Skeletal muscle tissue (tissue), 4 donors: Measurements from ENCODE around the gene PRR35. TPM values are rescaled to one million over a fixed set of nuclear protein-coding genes. Genes with fewer than 3 reads are reported as not detected.
A peak's percentile ranks its signal among the peaks of the same experiment; 100 is the strongest.

ENCODE experiments used
- H3K27ac ChIP-seq: one replicate; pipeline ENCODE4 v1.7.0; 2013; ENCODE audit warnings: mild to moderate bottlenecking, low read depth, low read length, inconsistent platforms
- H3K27me3 ChIP-seq, 3 donors: one replicate each; pipeline ENCODE4 v1.7.0; 2013; ENCODE audit warnings: low read length in 3 of 3; ENCODE audit not compliant: control insufficient read depth in 3 of 3, insufficient read depth in 3 of 3
- H3K36me3 ChIP-seq, 3 donors: one replicate each; pipeline ENCODE4 v1.7.0; 2013; ENCODE audit warnings: low read length in 3 of 3; ENCODE audit not compliant: control insufficient read depth in 3 of 3, insufficient read depth in 3 of 3
- H3K4me1 ChIP-seq, 3 donors: one replicate each; pipeline ENCODE4 v1.7.0; 2013; ENCODE audit warnings: low read length in 3 of 3, mild to moderate bottlenecking in 3 of 3; ENCODE audit not compliant: control insufficient read depth in 3 of 3, insufficient read depth in 3 of 3
- H3K4me3 ChIP-seq, 3 donors: one replicate each; pipeline ENCODE4 v1.7.0; 2013; ENCODE audit warnings: low read length in 3 of 3
- H3K9ac ChIP-seq, 3 donors: one replicate each; pipeline ENCODE4 v1.7.0; 2013; ENCODE audit warnings: low read length in 3 of 3, mild to moderate bottlenecking in 3 of 3, moderate library complexity in 2 of 3, low read depth in 1 of 3
- H3K9me3 ChIP-seq, 3 donors: one replicate each; pipeline ENCODE4 v1.7.0; 2013; ENCODE audit warnings: low read length in 3 of 3; ENCODE audit not compliant: control insufficient read depth in 3 of 3
- total RNA-seq: library from RNA; depleted of rRNA; stranded (reverse); fragments of >200 nt; gene quantifications from one replicate; pipeline ENCODE4 v1.2.3, GENCODE V29; 2014
- donor health status: Osteomylitis.

The PRR35 gene
- total RNA-seq, 1 donor from 2014 or later = not detected

DNA sequence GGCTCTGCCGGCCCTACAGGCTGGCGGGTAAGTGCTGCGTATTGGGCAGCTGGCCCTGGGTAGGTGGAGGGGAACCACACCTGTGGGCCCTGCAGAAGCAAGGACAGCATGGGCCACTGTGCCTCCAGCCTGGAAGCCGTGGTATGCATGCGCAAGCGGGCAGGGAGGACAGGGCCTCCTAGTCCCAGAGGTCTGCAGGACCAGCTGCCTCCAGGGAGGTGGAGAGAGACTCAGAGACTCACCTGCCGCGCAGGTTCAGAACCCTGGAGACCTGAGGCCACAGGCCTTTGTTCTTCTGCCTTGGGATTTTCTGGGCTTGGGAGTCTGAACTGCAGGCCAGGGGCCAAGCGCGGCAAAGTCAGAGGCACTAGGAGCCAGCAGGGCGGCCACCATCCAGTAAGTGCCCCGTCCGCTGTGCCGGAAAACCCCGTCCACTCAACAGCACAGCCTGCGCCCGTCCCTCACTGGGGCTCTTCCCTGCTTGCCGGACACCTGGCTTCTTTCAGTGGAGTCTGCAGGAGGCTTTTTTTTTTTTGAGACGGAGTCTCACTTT is 20.8 kb downstream of the PRR35 start:
- peaks cover 0 to 5% (median 0%) of the 10 kb centered on the region in 3 donors for H3K27me3 ChIP-seq
- no peak overlapping the region for H3K9ac ChIP-seq
- H3K4me1 ChIP-seq = peaks cover 8 to 22% (median 20%) of the 10 kb centered on the region in 3 donors
- no peak overlapping the region for H3K27ac ChIP-seq
- H3K4me3 ChIP-seq = no peak overlapping the region
- no peaks in the 10 kb centered on the region for H3K9me3 ChIP-seq
- peaks cover 0 to 9% (median 3%) of the 10 kb centered on the region in 3 donors for H3K36me3 ChIP-seq

DNA sequence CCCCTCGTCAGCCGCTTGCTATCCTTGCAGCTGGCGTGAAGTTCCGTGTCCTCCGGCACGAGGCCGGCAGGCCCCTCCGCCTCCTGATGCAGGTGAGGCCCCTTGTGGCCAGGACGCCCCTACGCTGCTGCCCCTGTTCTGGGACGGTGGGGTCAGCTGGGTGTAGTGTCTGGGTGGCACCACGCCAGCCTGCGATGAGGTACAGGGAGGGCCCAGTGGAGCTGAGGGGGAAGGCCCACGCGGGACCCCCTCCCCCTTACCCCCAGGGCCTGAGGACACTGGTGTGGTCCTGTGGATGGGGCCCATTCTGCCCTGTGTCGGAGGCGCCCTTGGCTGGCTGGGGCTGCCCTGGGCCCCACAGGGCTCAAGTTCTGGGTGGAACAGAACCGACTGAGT is 22.0 kb downstream of the PRR35 start:
- no peak overlapping the region for H3K27ac ChIP-seq
- H3K27me3 ChIP-seq = peaks cover 0 to 5% (median 0%) of the 10 kb centered on the region in 3 donors
- peaks cover 0 to 9% (median 2%) of the 10 kb centered on the region in 3 donors for H3K36me3 ChIP-seq
- H3K4me1 ChIP-seq = peaks cover 20 to 34% (median 32%) of the 10 kb centered on the region in 3 donors
- H3K4me3 ChIP-seq = no peak overlapping the region
- no peak overlapping the region for H3K9ac ChIP-seq
- no peaks in the 10 kb centered on the region for H3K9me3 ChIP-seq

DNA sequence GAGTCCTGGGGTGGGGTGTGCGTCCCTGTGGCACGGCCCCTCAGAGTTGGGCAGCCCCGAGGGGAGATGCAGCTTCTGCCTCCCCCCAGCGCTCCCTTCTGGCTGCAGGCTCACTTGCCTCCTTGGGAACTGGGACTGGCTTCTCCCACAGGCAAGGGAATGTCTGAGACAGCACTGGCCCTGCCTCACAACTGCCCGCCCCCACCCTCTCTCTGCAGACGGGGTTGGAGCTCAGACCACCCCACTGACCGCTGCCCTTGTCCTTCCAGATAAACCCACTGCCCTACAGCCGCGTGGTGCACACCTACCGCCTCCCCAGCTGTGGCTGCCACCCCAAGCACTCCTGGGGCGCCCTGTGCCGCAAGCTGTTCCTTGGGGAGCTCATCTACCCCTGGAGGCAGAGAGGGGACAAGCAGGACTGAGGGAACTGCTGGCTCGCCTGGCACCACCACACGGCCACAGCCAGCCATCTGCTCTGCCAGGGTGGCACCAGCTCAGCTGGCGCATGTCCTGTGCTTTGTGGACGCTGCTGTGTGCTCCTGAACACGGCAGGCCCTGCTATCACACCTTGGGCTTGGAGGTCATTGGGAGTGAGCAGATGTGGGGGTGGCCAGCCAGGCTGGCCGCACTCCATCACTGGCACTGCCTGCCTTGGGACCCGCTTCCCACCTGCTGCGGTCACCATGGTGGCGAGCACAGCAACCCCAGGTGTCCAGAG is 22.6 kb downstream of the PRR35 start:
- Histone ChIP-seq H3K9me3 (no peaks in the 10 kb centered on the region), H3K36me3 (peaks cover 0 to 9% (median 2%) of the 10 kb centered on the region in 3 donors), H3K4me3 (no peak overlapping the region), H3K4me1 (peaks cover 25 to 40% (median 37%) of the 10 kb centered on the region in 3 donors), H3K9ac (peak overlapping the region in 1 of 3 donors; percentile 25), H3K27me3 (peaks cover 0 to 5% (median 0%) of the 10 kb centered on the region in 3 donors), H3K27ac (no peak overlapping the region)

DNA sequence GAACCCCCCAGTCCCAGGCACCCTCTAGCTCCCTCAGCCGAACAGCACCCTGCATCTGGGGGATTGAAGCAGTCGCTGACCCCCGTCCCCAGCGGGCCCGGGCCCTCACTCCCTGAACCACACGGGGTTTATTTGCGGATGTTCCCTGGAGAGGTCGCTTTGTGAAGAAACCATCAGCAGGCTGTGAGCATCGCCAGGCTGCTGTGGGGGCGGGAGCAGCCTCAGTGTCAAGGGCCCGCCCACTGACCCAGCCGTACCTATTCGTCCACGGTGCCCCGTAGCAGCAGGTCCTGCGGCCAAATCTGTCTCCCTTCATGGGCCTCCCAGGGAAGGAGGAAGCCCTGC is 23.2 kb downstream of the PRR35 start:
- Histone ChIP-seq H3K9me3 (no peaks in the 10 kb centered on the region), H3K27ac (no peak overlapping the region), H3K4me1 (peaks cover 32 to 46% (median 43%) of the 10 kb centered on the region in 3 donors), H3K36me3 (peaks cover 0 to 9% (median 2%) of the 10 kb centered on the region in 3 donors), H3K9ac (peak overlapping the region in 1 of 3 donors; percentile 25), H3K27me3 (peaks cover 0 to 5% (median 0%) of the 10 kb centered on the region in 3 donors), H3K4me3 (no peak overlapping the region)

DNA sequence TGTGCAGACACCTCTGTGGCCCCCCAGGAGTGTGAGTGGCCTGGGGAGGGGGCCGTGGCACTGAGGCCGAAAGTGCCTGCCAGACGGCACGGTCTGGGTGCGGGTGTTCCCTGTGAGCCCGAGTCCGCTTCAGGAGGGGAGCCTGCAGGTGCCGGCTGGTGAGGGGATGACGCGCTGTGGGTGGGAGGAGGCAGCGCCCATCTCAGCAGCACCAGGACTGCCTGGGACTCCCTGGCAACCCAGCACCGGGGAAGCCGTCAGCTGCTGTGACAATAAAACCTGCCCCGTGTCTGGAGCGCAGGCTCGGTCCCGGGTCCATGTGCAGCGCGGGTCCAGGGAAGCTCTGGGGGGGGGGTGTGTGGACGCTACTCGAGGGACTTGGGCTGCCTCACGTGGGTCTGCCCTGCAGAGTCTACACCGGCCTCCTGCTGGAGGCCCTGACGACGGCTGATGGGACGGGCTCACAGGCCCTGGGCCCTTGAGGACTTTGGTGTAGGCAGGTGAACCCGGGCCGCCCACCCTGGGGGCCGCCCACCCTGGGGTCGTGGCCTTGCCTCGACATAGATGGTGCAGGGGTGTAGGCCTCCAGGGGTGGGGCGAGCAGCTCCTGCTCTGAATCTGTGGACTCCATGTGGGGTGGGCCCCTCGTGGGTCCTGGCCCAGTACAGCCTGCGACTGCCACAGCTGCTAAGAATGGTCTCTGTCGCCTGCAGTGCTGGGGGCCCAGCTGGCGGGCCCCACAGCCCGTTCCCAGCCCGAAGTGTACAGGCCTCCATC is 23.8 kb downstream of the PRR35 start:
- Histone ChIP-seq H3K36me3 (peaks cover 0 to 9% (median 2%) of the 10 kb centered on the region in 3 donors), H3K27ac (no peak overlapping the region), H3K4me1 (peaks cover 32 to 50% (median 44%) of the 10 kb centered on the region in 3 donors), H3K4me3 (no peak overlapping the region), H3K9ac (no peak overlapping the region), H3K27me3 (peaks cover 0 to 5% (median 0%) of the 10 kb centered on the region in 3 donors), H3K9me3 (no peaks in the 10 kb centered on the region)

DNA sequence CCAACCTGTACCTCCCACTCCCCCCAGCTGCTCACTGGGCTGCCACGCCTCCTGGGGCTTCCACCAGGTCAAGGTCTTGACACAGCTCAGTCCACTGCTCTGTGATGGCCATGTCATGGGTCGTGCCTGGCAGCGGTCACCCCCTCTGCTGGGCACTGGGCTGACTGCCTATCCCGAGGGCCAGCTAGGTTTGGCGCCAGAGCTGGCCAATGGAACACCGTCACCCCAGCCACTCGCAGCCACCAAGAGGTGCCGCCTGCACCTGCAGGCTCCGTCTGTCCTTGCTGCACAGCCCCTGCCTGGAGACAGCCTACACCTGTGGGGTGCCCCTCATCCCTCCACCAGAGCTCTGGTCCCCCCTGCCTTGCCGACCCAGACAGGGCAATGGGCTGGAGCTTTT is 25.2 kb downstream of the PRR35 start:
- H3K4me3 ChIP-seq = no peak overlapping the region
- H3K36me3 ChIP-seq = peaks cover 0 to 5% (median 4%) of the 10 kb centered on the region in 3 donors
- H3K9ac ChIP-seq = peak overlapping the region in 2 of 3 donors; percentile 16 to 30
- peaks cover 0 to 5% (median 0%) of the 10 kb centered on the region in 3 donors for H3K27me3 ChIP-seq
- peaks cover 32 to 52% (median 44%) of the 10 kb centered on the region in 3 donors for H3K4me1 ChIP-seq
- no peak overlapping the region for H3K27ac ChIP-seq
- H3K9me3 ChIP-seq = no peaks in the 10 kb centered on the region

DNA sequence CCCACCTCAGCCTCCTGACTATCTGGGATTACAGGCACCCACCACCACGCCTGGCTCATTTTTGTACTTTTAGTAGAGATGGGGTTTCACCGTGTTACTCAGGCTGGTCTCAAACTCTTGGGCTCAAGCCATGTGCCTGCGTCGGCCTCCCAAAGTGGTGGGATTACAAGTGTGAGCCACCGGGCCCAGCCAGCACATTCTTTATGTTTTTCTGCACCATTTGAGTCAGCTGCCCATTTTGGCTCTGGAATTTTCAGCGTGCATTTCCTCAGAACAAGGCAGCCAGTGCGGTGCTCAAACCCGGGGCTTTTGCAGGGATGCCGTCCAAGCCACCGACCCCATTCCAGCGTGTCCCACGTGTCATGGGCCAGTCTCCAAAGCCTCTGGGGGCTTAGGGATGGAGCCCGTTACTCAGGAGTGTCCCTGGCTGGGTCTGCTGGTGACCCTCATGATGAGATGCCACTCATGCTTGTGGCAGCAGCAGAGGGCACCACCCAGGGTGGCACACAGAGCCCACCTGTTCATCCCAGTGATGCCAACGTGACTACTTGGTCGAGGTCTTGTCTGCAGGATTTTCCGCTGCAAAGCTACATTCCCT is 26.0 kb downstream of the PRR35 start:
- Histone ChIP-seq H3K27me3 (peaks cover 0 to 5% (median 0%) of the 10 kb centered on the region in 3 donors), H3K27ac (no peak overlapping the region), H3K4me1 (peaks cover 38 to 60% (median 52%) of the 10 kb centered on the region in 3 donors), H3K36me3 (peaks cover 0 to 4% (median 1%) of the 10 kb centered on the region in 3 donors), H3K9ac (peak overlapping the region in 2 of 3 donors; percentile 27 to 98), H3K4me3 (no peak overlapping the region), H3K9me3 (no peaks in the 10 kb centered on the region)

DNA sequence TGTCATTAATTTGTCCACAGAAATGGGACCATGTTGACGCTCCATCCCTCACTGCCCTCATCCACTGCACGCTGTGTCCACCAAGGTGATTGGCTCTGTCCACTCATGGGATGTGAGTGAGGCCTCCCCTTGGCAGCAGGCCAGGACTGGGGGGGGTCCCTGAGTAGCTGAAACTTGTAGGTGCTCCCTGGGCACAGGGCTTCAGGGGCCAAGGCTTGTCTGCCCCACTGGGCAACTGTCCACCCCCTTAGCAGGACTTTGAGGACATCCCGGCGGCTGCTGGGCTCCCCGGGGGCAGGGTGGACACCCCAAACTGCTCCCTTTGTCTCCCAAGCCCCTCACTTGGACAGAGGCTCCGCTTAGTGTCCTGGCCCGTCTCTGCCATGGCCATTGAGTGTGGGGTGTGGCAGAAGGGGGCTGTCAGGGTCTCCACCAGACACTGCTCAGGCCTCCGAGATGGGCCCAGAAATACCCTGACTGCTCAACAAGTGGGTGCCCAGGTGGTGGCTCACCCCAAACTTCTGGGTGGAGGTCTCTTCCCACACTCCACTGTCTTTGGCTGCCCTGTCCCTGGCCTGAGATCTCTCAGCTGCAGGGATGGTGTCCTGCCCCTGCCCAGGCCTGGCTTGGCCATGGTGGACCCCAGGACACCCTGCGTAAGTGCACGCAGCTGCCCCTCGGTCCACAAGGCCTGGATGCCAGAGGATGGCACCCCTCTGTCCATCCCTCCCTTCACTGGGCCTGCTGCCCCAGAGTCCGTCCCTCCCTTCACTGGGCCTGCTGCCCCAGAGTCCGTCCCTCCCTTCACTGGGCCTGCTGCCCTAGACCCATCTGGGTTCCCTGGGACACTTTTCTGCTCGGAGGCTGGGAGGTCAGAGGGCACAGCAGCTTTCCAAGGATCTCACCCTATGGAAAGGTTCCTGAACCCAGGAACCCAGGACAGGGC is 26.7 kb downstream of the PRR35 start:
- Histone ChIP-seq H3K9ac (peak overlapping the region; percentile 62 to 98 (median 64)), H3K27me3 (peaks cover 0 to 5% (median 0%) of the 10 kb centered on the region in 3 donors), H3K36me3 (peaks cover 0 to 4% (median 0%) of the 10 kb centered on the region in 3 donors), H3K27ac (peak overlapping the region; percentile 94), H3K4me3 (peak overlapping the region in 2 of 3 donors; percentile 45 to 51), H3K4me1 (peaks cover 44 to 67% (median 57%) of the 10 kb centered on the region in 3 donors), H3K9me3 (no peaks in the 10 kb centered on the region)

DNA sequence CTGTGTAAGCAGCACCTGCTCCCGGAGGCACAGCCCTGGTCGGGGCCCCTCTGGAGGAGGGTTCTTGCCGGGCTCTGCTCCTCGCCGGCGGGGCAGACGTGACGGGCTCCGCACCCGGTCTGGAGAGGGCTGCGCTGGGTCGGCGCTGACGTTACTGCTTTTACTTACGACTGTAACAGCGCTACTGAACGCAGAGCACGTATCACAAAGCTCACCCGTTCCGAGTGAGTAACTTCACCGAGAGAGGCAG is 28.4 kb downstream of the PRR35 start:
- Histone ChIP-seq H3K27ac (peak overlapping the region; percentile 94), H3K9me3 (no peaks in the 10 kb centered on the region), H3K4me3 (peak overlapping the region; percentile 90 to 96 (median 96)), H3K36me3 (peaks cover 0 to 2% (median 0%) of the 10 kb centered on the region in 3 donors), H3K27me3 (peaks cover 0 to 5% (median 0%) of the 10 kb centered on the region in 3 donors), H3K4me1 (peaks cover 61 to 71% (median 62%) of the 10 kb centered on the region in 3 donors), H3K9ac (peak overlapping the region; percentile 94 to 98 (median 96))
